Mesendoderm (in vitro differentiated cells): ENCODE measurements around the gene CREB3L1.

ENCODE experiments used
- DNase-seq: peaks from one replicate; pipeline ENCODE4 v3.0.0; 2013
- H2AK5ac ChIP-seq: 2 replicates; pipeline ENCODE4 v1.6.1; 2013; ENCODE audit warnings: low read length, inconsistent platforms
- H2BK120ac ChIP-seq: 2 replicates; pipeline ENCODE4 v1.6.1; 2013; ENCODE audit warnings: low read depth, mild to moderate bottlenecking, low read length, moderate library complexity, mixed read lengths
- H2BK15ac ChIP-seq: replicated peaks from 2 replicates; pipeline ENCODE4 v1.6.1; 2013; ENCODE audit warnings: low read depth, mild to moderate bottlenecking, moderate library complexity
- H2BK5ac ChIP-seq: 2 replicates; pipeline ENCODE4 v1.6.1; 2013; ENCODE audit warnings: low read length, inconsistent platforms
- H3K18ac ChIP-seq: 2 replicates; pipeline ENCODE4 v1.6.1; 2013; ENCODE audit warnings: mild to moderate bottlenecking, low read length, mixed read lengths
- H3K23ac ChIP-seq: one replicate; pipeline ENCODE4 v1.6.1; 2013; ENCODE audit warnings: low read length
- H3K27ac ChIP-seq: 2 replicates; pipeline ENCODE4 v1.5.1; 2013; ENCODE audit warnings: low read depth, mild to moderate bottlenecking, inconsistent platforms, low read length, moderate library complexity
- H3K27me3 ChIP-seq: 2 replicates; pipeline ENCODE4 v1.6.1; 2013; ENCODE audit warnings: low read length, control low read depth, mild to moderate bottlenecking, inconsistent platforms; ENCODE audit not compliant: insufficient read depth, poor library complexity
- H3K36me3 ChIP-seq: 2 replicates; pipeline ENCODE4 v1.6.1; 2013; ENCODE audit warnings: low read length, inconsistent platforms; ENCODE audit not compliant: control insufficient read depth, insufficient read depth
- H3K4ac ChIP-seq: one replicate; pipeline ENCODE4 v1.6.1; 2013; ENCODE audit warnings: low read depth, mild to moderate bottlenecking, low read length, moderate library complexity
- H3K4me1 ChIP-seq: 2 replicates; pipeline ENCODE4 v1.6.1; 2013; ENCODE audit warnings: low read depth, low read length, inconsistent platforms; ENCODE audit not compliant: control insufficient read depth
- H3K4me2 ChIP-seq: 2 replicates; pipeline ENCODE4 v1.6.1; 2013; ENCODE audit warnings: low read length
- H3K4me3 ChIP-seq: 2 replicates; pipeline ENCODE4 v1.5.1; 2013; ENCODE audit warnings: mild to moderate bottlenecking, low read length
- H3K56ac ChIP-seq: one replicate; pipeline ENCODE4 v1.6.1; 2013; ENCODE audit warnings: low read length
- H3K79me1 ChIP-seq: 2 replicates; pipeline ENCODE4 v1.6.1; 2013; ENCODE audit warnings: low read length, inconsistent platforms
- H3K79me2 ChIP-seq: 2 replicates; pipeline ENCODE4 v1.6.1; 2013; ENCODE audit warnings: mild to moderate bottlenecking, low read length; ENCODE audit not compliant: control insufficient read depth, insufficient read depth
- H3K9ac ChIP-seq: 2 replicates; pipeline ENCODE4 v1.6.1; 2013; ENCODE audit warnings: low read length, inconsistent platforms
- H4K5ac ChIP-seq: one replicate; pipeline ENCODE4 v1.6.1; 2013; ENCODE audit warnings: low read length
- H4K8ac ChIP-seq: one replicate; pipeline ENCODE4 v1.6.1; 2013; ENCODE audit warnings: low read depth, mild to moderate bottlenecking, control low read depth, low read length, moderate library complexity
- WGBS: extraction: QIAGEN DNeasy Blood & Tissue Kit; methylation state at CpG from one replicate; pipeline ENCODE4 v1.1.7; 2013; ENCODE audit warnings: low lambda C conversion rate, missing lambda C conversion rate; ENCODE audit not compliant: insufficient coverage; ENCODE audit errors: extremely low coverage; 5-methylcytosine and 5-hydroxymethylcytosine counted together

The CREB3L1 gene

GRCh38 chr11:46267930-46268329 lies 9.5 kb upstream of the CREB3L1 start:
- H4K5ac ChIP-seq: no peak overlapping the region
- H2BK15ac ChIP-seq: no peak overlapping the region
- no peak for DNase-seq
- H3K4ac ChIP-seq: no peak overlapping the region
- no peak overlapping the region for H4K8ac ChIP-seq
- H3K4me1 ChIP-seq: peaks cover 3% of the 10 kb centered on the region
- no peak overlapping the region for H3K18ac ChIP-seq
- no peaks in the 10 kb centered on the region for H3K36me3 ChIP-seq
- H3K27ac ChIP-seq: no peak overlapping the region
- H3K4me3 ChIP-seq: no peak overlapping the region
- H3K4me2 ChIP-seq: no peak overlapping the region
- H3K27me3 ChIP-seq: no peaks in the 10 kb centered on the region
- H3K23ac ChIP-seq: no peak overlapping the region
- H3K79me1 ChIP-seq: no peaks in the 10 kb centered on the region
- H2BK120ac ChIP-seq: no peak overlapping the region
- H3K9ac ChIP-seq: no peak overlapping the region
- H2AK5ac ChIP-seq: no peak overlapping the region
- H3K56ac ChIP-seq: no peak overlapping the region
- H2BK5ac ChIP-seq: no peak overlapping the region
- H3K79me2 ChIP-seq: no peaks in the 10 kb centered on the region

DNA sequence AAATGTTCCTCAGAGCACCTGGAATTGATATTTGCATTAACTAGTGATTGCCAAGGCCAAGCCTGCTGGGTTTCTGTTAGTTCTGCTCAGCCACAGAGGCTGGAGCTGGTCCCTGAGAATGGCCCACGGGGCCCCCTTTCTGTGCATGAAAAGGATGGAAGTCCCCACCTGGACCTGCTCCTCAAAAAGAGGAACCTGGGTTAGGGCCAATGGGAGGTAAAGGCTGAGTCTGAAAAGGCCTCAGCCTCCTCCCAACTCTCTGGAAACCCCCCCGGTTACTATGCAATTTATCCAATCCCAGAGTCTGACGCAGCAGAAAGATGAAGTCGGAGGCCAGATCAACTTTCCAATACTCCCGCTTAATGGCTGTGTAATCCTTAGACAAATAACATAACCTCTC lies 6.8 kb upstream of the CREB3L1 start:
- Histone ChIP-seq H3K4me2 (no peak overlapping the region), H3K4me3 (no peak overlapping the region), H2AK5ac (no peak overlapping the region), H3K56ac (no peak overlapping the region), H3K4me1 (peaks cover 3% of the 10 kb centered on the region), H4K8ac (no peak overlapping the region), H2BK120ac (no peak overlapping the region), H3K27ac (no peak overlapping the region), H3K23ac (no peak overlapping the region), H3K18ac (no peak overlapping the region), H2BK15ac (no peak overlapping the region), H3K4ac (no peak overlapping the region), H3K36me3 (no peaks in the 10 kb centered on the region), H3K79me1 (no peaks in the 10 kb centered on the region), H3K27me3 (no peaks in the 10 kb centered on the region), H2BK5ac (no peak overlapping the region), H3K9ac (no peak overlapping the region), H3K79me2 (no peaks in the 10 kb centered on the region), H4K5ac (no peak overlapping the region)
- DNase-seq: no peak
- WGBS: no CpG with 5 or more reads among the region's 5 CpGs

DNA sequence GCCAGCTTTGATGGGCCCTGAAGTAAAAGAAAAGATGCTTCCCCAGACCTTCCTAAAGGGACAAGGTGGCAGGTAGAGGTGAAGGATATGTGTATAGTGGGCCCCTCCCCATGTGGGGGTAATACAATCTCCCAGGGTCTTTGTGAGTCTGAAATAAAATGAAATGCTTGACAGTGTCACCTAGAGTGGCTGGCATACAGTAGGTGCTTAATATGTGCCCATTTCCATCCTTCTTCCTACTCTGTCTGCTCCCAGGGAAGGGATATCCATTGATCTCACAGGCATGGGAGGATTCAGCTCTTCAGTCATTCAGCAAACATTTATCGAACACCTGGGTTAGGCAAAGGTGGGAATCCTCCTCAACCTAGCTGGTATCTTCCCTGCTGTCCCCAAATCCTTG lies 6.1 kb upstream of the CREB3L1 start:
- Histone ChIP-seq H2BK5ac (no peak overlapping the region), H3K4me3 (no peak overlapping the region), H2AK5ac (no peak overlapping the region), H3K27ac (no peak overlapping the region), H3K79me1 (no peaks in the 10 kb centered on the region), H3K27me3 (no peaks in the 10 kb centered on the region), H3K56ac (no peak overlapping the region), H3K4me2 (no peak overlapping the region), H2BK120ac (no peak overlapping the region), H3K4ac (no peak overlapping the region), H4K8ac (no peak overlapping the region), H3K36me3 (no peaks in the 10 kb centered on the region), H3K18ac (no peak overlapping the region), H4K5ac (no peak overlapping the region), H3K23ac (no peak overlapping the region), H3K79me2 (no peaks in the 10 kb centered on the region), H3K9ac (no peak overlapping the region), H3K4me1 (peaks cover 3% of the 10 kb centered on the region), H2BK15ac (no peak overlapping the region)
- WGBS: no CpG with 5 or more reads among the region's 1 CpG
- no peak for DNase-seq

- H3K27me3 ChIP-seq: no peaks in the 10 kb centered on the region
- H2BK15ac ChIP-seq: no peak overlapping the region
- no peak overlapping the region for H3K23ac ChIP-seq
- H2AK5ac ChIP-seq: no peak overlapping the region
- peaks cover 6% of the 10 kb centered on the region for H3K4me1 ChIP-seq
- no peaks in the 10 kb centered on the region for H3K36me3 ChIP-seq
- no peak overlapping the region for H2BK120ac ChIP-seq
- no peak overlapping the region for H2BK5ac ChIP-seq
- no peak overlapping the region for H3K4me2 ChIP-seq
- H3K18ac ChIP-seq: no peak overlapping the region
- peak overlapping the region; percentile 54 for H3K56ac ChIP-seq
- H3K27ac ChIP-seq: no peak overlapping the region
- peak overlapping the region; percentile 72 for H4K5ac ChIP-seq
- H3K79me2 ChIP-seq: no peaks in the 10 kb centered on the region
- no peaks in the 10 kb centered on the region for H3K79me1 ChIP-seq
- DNase-seq: peak; percentile 28
- H4K8ac ChIP-seq: no peak overlapping the region
- WGBS: no CpG with 5 or more reads among the region's 16 CpGs
- H3K4ac ChIP-seq: no peak overlapping the region
- H3K9ac ChIP-seq: no peak overlapping the region
- H3K4me3 ChIP-seq: no peak overlapping the region
These were observed 5.3 kb upstream of the CREB3L1 start for GRCh38 chr11:46271875-46272815.

DNA sequence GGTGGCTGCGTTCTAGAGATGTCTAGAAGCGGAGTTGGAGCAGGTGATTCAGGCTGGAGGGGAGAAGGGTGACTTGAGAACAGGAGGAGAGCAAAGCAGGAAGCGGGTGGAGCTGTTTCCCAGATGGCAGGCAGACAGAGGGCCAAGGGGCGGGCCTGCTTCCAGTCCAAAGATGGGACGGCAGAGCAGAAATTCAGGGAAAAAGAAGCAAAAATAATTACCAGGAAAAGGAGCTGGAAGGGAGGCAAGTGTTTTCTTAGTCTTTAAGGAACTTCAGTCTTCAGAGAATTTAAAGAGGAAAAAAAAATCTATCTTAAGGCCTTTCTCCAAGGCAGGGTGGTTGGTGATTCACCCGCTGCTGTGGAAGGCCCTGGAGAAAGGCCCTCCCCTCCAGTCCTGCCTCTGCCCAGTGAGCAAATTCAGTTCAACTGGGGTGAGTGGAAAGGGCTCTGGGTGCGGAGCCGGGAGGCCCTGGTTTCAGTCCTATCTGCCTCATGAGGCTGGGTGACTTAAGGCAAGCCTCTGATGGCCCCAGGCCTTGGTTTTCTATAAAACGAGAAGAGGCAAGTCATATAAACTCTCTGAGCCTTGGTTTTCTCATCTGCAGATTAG lies 4.5 kb upstream of the CREB3L1 start:
- H3K56ac ChIP-seq: no peak overlapping the region
- DNase-seq: no peak
- no peak overlapping the region for H3K23ac ChIP-seq
- no peak overlapping the region for H2BK120ac ChIP-seq
- H3K18ac ChIP-seq: no peak overlapping the region
- H2AK5ac ChIP-seq: no peak overlapping the region
- no peak overlapping the region for H3K27ac ChIP-seq
- peaks cover 6% of the 10 kb centered on the region for H3K4me1 ChIP-seq
- H3K4ac ChIP-seq: no peak overlapping the region
- no peaks in the 10 kb centered on the region for H3K36me3 ChIP-seq
- H2BK5ac ChIP-seq: no peak overlapping the region
- peak overlapping the region; percentile 72 for H4K5ac ChIP-seq
- no peak overlapping the region for H3K4me3 ChIP-seq
- H2BK15ac ChIP-seq: no peak overlapping the region
- no peaks in the 10 kb centered on the region for H3K79me1 ChIP-seq
- H4K8ac ChIP-seq: no peak overlapping the region
- H3K27me3 ChIP-seq: no peaks in the 10 kb centered on the region
- no CpG with 5 or more reads among the region's 9 CpGs for WGBS
- no peak overlapping the region for H3K9ac ChIP-seq
- H3K4me2 ChIP-seq: no peak overlapping the region
- no peaks in the 10 kb centered on the region for H3K79me2 ChIP-seq
